ENCODE results near the gene RPL38.

DNA sequence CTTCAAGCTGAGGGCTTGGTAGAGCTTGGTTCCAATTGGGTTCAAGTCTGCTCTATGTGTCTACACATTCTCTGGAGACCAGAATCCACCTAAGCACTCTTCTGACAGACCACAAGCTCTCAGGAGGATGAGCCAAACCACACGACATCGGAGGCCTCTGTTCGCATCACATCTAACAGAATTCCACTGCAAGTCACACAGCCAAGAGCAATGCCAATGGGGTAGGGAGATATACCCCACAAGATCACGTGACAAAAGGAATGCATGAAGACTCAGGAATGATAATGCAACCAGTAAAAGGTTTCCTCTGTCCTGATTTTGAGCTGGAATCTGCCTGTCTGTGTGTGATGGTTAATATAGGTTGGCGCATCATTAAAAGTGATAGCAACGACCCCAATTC is 46.6 kb upstream of the RPL38 start:
- TF ChIP-seq CEBPB (IDR thresholded peaks at IDR 0.05; ENCODE audit: low read depth, low read length) (no peak), MAFK (IDR thresholded peaks at IDR 0.05; ENCODE audit: low read depth, low read length) (no peak), MXI1 (IDR thresholded peaks at IDR 0.05; ENCODE audit: borderline replicate concordance, low read depth, low read length) (no peak), RCOR1 (IDR thresholded peaks at IDR 0.05; ENCODE audit: insufficient replicate concordance, low read length) (no peak), POLR2A (IDR thresholded peaks at IDR 0.05; ENCODE audit: low read depth, low read length) (no peak), FOS (IDR thresholded peaks at IDR 0.05; ENCODE audit: low read depth, low read length) (no peak), BHLHE40 (IDR thresholded peaks at IDR 0.05; ENCODE audit: low read depth, low read length) (no peak), RAD21 (IDR thresholded peaks at IDR 0.05; ENCODE audit: low read length) (no peak), SMC3 (IDR thresholded peaks at IDR 0.05; ENCODE audit: low read depth, low read length) (no peak)
- TF ChIP-seq, protein P1, sequence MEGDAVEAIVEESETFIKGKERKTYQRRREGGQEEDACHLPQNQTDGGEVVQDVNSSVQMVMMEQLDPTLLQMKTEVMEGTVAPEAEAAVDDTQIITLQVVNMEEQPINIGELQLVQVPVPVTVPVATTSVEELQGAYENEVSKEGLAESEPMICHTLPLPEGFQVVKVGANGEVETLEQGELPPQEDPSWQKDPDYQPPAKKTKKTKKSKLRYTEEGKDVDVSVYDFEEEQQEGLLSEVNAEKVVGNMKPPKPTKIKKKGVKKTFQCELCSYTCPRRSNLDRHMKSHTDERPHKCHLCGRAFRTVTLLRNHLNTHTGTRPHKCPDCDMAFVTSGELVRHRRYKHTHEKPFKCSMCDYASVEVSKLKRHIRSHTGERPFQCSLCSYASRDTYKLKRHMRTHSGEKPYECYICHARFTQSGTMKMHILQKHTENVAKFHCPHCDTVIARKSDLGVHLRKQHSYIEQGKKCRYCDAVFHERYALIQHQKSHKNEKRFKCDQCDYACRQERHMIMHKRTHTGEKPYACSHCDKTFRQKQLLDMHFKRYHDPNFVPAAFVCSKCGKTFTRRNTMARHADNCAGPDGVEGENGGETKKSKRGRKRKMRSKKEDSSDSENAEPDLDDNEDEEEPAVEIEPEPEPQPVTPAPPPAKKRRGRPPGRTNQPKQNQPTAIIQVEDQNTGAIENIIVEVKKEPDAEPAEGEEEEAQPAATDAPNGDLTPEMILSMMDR (conservative IDR thresholded peaks at IDR 0.05; ENCODE audit: low read depth, low read length), result no peak
